Stomach (tissue), 4 donors: ENCODE measurements around the gene PRDM7.

ENCODE experiments used
- EP300 ChIP-seq: sonication (generic); formaldehyde crosslinking; IDR thresholded peaks from one replicate; pipeline ENCODE4 v1.6.1; 2017; ENCODE audit warnings: antibody characterized with exemption
- POLR2AphosphoS5 ChIP-seq, 3 donors: sonication (generic); formaldehyde crosslinking; IDR thresholded peaks; one replicate each; pipeline ENCODE4 v1.6.1; 2016; ENCODE audit warnings: antibody characterized with exemption in 3 of 3
- TF ChIP-seq, protein P1 (sequence below), 7 experiments: fragments of 450-650 bp in 4 of 7; fragments of 200-600 bp in 3 of 7; sonication (generic) in 3 of 7; IDR thresholded peaks; one replicate each; pipeline ENCODE4 v1.5.1; 2016 to 2019; ENCODE audit warnings: antibody characterized with exemption in 7 of 7, control low read depth in 2 of 7, mild to moderate bottlenecking in 1 of 7

DNA sequence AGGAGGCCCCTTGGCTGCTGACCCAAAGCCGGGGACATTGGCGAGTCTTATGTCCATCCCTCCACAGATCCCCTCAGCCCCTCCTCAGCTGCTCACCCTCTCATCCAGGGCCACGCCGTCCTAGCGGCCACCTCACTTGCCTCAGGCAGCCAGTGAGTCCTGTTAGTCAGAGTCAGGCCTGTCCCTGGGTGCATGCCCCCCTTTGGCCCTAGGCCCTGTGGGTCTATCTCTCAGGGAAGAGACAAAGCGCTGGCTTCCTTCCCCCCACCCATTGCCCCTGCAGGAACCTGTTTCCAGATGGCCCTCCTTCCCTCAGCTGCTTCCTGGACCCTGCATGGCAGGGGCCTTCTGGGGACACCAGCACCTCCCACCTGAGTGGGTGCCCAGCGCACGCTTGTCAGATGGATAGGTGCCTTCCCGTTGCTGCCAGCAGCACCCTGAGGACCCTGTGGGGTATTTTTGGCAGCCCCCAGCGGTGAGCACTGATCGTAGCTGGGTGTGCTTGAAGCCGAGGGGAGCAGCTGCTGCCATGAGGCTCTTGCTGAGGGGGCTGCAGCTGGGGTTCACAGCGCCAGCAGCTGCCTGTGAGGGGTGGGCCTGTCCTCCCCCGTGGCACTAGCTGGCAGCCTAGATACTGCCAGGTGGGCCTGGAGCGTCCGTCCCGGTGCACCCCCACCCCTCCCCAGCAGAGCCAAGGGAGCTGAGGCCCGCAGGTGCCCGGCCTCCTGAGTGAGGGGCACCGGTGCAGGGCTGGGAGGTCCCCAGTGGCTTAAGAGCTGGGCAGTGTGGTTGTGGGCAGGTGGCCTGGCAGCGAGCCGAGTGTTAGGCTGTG is 66.2 kb downstream of the PRDM7 start:
- TF ChIP-seq, protein P1, sequence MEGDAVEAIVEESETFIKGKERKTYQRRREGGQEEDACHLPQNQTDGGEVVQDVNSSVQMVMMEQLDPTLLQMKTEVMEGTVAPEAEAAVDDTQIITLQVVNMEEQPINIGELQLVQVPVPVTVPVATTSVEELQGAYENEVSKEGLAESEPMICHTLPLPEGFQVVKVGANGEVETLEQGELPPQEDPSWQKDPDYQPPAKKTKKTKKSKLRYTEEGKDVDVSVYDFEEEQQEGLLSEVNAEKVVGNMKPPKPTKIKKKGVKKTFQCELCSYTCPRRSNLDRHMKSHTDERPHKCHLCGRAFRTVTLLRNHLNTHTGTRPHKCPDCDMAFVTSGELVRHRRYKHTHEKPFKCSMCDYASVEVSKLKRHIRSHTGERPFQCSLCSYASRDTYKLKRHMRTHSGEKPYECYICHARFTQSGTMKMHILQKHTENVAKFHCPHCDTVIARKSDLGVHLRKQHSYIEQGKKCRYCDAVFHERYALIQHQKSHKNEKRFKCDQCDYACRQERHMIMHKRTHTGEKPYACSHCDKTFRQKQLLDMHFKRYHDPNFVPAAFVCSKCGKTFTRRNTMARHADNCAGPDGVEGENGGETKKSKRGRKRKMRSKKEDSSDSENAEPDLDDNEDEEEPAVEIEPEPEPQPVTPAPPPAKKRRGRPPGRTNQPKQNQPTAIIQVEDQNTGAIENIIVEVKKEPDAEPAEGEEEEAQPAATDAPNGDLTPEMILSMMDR (IDR thresholded peaks at IDR 0.05) = no peak
- TF ChIP-seq POLR2AphosphoS5 (IDR thresholded peaks at IDR 0.05) = no peak
- TF ChIP-seq EP300 = no peak
